Endothelial cell of umbilical vein (primary cell): ENCODE results near the gene EBPL.

Source experiments
- CTCF ChIP-seq, 2 donors: IDR thresholded peaks; 1 replicate in 1 of 2; 2 replicates in 1 of 2; pipeline ENCODE4 v1.5.1; 2011; ENCODE audit warnings: low read length in 2 of 2, mild to moderate bottlenecking in 2 of 2, moderate library complexity in 2 of 2, control low read depth in 1 of 2, inconsistent platforms in 1 of 2, low read depth in 1 of 2; ENCODE audit not compliant: insufficient read depth in 1 of 2; ENCODE audit errors: extremely low read depth in 1 of 2
- EZH2 ChIP-seq: IDR thresholded peaks from 2 replicates; pipeline ENCODE4 v1.6.1; 2012; ENCODE audit warnings: borderline replicate concordance, low read depth, mild to moderate bottlenecking, moderate library complexity, low read length, inconsistent platforms; ENCODE audit not compliant: severe bottlenecking
- FOS ChIP-seq: IDR thresholded peaks from 2 replicates; pipeline ENCODE4 v1.6.1; 2011; ENCODE audit warnings: mild to moderate bottlenecking, low read length, moderate library complexity, borderline replicate concordance; ENCODE audit not compliant: insufficient read depth
- GATA2 ChIP-seq: IDR thresholded peaks from 2 replicates; pipeline ENCODE4 v1.7.0; 2011; ENCODE audit warnings: low read depth, mild to moderate bottlenecking, moderate library complexity, mixed read lengths, low read length; ENCODE audit not compliant: insufficient read length, insufficient read depth
- MYC ChIP-seq: IDR thresholded peaks from one replicate; pipeline ENCODE4 v1.6.1; 2011; ENCODE audit warnings: mild to moderate bottlenecking, low read depth, low read length
- POLR2A ChIP-seq: IDR thresholded peaks from 2 replicates; pipeline ENCODE4 v1.6.1; 2012; ENCODE audit warnings: low read depth, mild to moderate bottlenecking, control low read depth, low read length
- POLR2AphosphoS5 ChIP-seq: IDR thresholded peaks from 2 replicates; pipeline ENCODE4 v1.6.1; 2012; ENCODE audit warnings: low read depth, mild to moderate bottlenecking, control low read depth, low read length, moderate library complexity; ENCODE audit not compliant: insufficient read depth

- TF ChIP-seq POLR2AphosphoS5 (peak; percentile 36), CTCF (IDR thresholded peaks at IDR 0.05; ENCODE audit: extremely low read depth in 1 of 2, insufficient read depth in 1 of 2, low read depth in 1 of 2, low read length in 2 of 2) (no peak), MYC (no peak), EZH2 (no peak), POLR2A (no peak), FOS (peak; percentile 31), GATA2 (no peak)
Measured at GRCh38 chr13:49693191-49693733, 2.0 kb upstream of the EBPL start.
